Measurements from ENCODE around the gene RCOR1. TPM values are rescaled to one million over a fixed set of nuclear protein-coding genes. Genes with fewer than 3 reads are reported as not detected.
"Not testable (repeated sequence)": the region's sequence is repeated elsewhere in the genome, so short reads cannot be mapped to it uniquely, and the experiment has no call there.

RCOR1 gene
- total RNA-seq, 4 donors from 2014 or later = 12.6 to 20.9 (median 15.7) TPM

DNA sequence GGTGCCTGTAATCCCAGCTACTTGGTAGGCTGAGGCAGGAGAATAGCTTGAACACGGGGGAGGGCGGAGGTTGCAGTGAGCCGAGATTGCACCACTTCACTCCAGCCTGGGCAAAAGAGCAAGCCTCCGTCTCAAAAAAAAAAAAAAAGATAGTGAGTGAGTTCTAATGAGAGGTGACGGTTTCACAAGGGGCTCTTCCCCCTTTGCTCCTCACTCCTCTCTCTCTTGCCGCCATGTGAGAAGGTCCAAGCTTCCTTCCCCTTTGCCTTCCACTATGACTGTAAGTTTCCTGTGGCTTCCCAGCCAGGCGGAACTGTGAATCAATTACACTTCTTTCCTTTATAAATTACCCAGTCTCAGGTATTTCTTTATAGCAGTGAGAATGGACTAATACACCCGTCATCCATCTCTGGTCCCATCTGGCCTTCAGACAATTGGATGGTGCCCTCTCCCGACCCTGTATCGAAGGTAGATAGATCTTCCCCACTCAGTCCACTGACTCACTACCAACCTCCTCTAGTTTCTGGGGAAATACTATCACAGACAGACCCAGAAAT, 27.0 kb upstream of the RCOR1 start:
- TF ChIP-seq, protein P1, sequence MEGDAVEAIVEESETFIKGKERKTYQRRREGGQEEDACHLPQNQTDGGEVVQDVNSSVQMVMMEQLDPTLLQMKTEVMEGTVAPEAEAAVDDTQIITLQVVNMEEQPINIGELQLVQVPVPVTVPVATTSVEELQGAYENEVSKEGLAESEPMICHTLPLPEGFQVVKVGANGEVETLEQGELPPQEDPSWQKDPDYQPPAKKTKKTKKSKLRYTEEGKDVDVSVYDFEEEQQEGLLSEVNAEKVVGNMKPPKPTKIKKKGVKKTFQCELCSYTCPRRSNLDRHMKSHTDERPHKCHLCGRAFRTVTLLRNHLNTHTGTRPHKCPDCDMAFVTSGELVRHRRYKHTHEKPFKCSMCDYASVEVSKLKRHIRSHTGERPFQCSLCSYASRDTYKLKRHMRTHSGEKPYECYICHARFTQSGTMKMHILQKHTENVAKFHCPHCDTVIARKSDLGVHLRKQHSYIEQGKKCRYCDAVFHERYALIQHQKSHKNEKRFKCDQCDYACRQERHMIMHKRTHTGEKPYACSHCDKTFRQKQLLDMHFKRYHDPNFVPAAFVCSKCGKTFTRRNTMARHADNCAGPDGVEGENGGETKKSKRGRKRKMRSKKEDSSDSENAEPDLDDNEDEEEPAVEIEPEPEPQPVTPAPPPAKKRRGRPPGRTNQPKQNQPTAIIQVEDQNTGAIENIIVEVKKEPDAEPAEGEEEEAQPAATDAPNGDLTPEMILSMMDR (IDR thresholded peaks at IDR 0.05) = no peak
- no peak for ATAC-seq (ENCODE audit: low FRiP score)
- DNase-seq (ENCODE audit: low spot score) = no peak

DNA sequence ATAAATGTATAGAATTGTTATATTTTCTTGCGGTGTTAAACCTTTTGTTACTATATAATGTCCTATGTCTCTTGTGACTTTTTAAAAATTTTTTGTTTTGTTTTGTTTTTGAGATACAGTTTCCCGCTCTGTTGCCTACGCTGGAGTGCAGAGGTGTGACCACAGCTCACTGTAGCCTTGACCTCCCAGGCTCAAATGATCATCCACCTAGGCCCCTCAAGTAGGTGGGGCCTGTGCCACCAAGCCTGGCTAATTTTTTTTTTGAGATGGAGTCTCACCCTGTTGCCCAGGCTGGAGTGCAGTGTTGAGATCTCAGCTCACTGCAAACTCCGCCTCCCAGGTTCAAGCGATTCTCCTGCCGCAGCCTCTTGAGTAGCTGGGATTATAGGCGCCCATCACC, 26.5 kb upstream of the RCOR1 start:
- DNase-seq (ENCODE audit: low spot score) (no peak), ATAC-seq (ENCODE audit: low FRiP score) (no peak)
- TF ChIP-seq, protein P1 (IDR thresholded peaks at IDR 0.05) = no peak

DNA sequence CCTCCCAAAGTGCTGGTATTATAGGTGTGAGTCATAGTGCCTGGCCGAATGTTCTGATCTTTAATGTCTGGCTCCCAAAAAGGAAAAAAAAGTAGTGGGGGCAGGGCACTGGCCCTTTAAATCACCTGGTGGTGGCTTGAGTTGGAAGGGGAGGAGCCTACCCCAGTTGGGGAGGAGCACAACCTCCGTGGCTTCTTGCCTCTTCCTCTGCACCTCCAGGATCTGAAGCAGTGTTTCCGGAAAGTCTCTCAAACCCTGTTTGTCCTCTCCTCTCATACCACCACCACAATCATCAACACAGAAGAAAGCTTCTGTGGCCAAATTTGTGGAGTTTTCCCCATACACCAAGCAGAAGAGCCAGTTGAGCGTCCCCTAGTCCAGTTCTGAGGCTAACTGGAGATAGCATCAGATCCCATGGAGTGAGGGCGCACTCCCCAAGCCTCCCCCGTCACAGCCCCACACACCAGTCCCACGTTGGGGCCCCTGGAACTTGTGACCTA, 24.3 kb upstream of the RCOR1 start:
- no peak for DNase-seq (ENCODE audit: low spot score)
- no peak for ATAC-seq (ENCODE audit: low FRiP score)
- TF ChIP-seq, protein P1 (IDR thresholded peaks at IDR 0.05) = no peak

DNA sequence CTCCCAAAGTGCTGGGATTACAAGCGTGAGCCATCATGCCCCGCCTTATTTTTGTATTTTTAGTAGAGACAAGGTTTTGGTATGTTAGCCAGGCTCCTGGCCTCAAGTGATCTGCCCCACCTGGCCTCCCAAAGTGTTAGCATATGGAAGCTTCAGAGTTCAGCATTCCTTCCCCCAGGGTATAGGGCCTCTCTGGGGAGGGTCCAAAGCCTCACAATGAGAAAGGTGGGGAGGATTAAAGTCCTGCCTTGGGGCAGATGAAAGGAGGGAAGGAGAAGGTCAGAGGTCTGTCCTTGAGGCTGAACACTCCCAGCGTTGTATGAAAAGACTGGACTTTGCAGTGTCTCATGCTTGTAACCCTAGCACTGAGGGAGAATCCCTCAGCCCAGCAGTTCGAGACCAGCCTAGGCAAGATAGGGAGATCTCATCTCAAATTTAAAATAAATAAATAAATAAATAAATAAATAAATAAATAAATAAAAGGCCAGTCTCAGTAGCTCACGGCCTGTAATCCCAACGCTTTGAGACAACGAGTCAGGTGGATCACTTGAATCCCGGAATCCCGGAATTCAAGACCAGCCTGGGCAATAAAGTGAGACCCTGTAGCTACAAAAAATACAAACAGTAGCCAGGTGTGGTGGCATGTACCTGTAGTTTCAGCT, 22.0 kb upstream of the RCOR1 start:
- TF ChIP-seq, protein P1 (IDR thresholded peaks at IDR 0.05) = no peak
- DNase-seq (ENCODE audit: low spot score) = no peak
- ATAC-seq (ENCODE audit: low FRiP score) = no peak

DNA sequence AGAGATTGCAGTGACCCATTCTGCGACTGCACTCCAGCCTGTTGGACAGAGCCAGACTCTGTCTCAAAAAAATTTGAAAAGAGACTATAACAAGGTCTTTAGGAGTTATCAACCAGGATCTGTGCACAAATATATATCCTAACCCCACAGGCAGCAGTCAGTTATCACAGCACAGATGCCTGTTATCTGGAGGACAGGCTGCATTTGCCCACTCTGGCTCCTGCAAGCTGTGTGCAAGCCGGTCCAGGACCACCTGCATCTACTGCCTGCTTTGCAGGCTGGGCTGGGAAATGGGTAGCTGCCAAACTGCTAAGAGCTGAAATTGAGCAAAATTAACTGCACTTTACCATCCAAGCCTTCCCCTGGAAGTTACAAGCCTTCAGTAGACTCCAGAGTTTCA, 21.4 kb upstream of the RCOR1 start:
- TF ChIP-seq, protein P1 (IDR thresholded peaks at IDR 0.05) = no peak
- no peak for DNase-seq (ENCODE audit: low spot score)
- ATAC-seq (ENCODE audit: low FRiP score) = no peak

DNA sequence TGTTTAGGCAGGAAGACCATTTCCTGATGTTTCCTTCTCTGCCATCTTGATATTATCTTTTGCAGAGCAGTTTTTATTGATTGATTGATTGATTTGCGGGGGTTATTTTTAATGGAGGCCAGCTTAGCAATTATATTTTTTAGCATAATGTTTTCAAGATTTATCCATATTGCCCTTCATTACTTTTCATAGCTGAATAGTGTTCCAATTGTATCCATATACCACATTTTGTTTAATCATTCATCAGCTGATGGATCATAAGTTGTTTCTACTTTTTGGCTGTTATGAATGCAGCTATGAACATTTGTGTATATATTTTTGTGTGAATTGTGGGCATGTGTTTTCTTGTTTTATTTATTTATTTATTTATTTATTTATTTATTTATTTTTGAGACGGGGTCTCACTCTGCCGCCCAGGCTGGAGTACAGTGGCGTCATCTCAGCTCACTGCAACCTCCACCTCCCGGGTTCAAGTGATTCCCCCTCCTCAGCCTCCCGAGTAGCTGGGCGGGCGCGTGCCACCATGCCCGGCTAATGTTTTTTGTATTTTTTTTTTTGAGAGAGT, 20.9 kb upstream of the RCOR1 start:
- DNase-seq (ENCODE audit: low spot score) = no peak
- ATAC-seq (ENCODE audit: low FRiP score) = no peak
- TF ChIP-seq, protein P1 (IDR thresholded peaks at IDR 0.05) = no peak

DNA sequence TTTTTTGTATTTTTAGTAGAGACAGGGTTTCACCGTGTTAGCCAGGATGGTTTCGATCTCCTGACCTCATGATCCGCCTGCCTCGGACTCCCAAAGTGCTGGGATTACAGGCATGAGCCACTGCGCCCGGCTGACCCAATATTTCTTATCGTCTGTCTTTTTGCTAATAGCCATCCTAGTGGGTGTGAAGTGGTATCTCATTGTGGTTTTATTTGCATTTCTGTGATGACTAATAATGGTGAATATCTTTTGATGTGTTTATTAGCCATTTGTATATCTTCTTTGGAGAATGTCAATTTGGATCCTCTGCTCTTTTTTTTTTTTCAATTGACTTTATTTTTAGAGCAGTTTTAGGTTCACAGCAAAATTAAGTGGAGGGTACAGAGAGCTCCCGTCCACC, 19.3 kb upstream of the RCOR1 start:
- ATAC-seq (ENCODE audit: low FRiP score); DNase-seq (ENCODE audit: low spot score): not testable (repeated sequence)
